ENCODE measurements around the gene GRID1.
"Not testable (repeated sequence)": the region's sequence is repeated elsewhere in the genome, so short reads cannot be mapped to it uniquely, and the experiment has no call there.

GRID1 gene

GRCh38 chr10:86244297-86245014, 122.1 kb downstream of the GRID1 start:
- Mint-ChIP-seq H3K4me3 (no peak overlapping the region), H3K9me3 (no peaks in the 10 kb centered on the region), H3K36me3 (ENCODE audit: low read depth) (no peaks in the 10 kb centered on the region), H3K27me3 (ENCODE audit: low read depth) (no peaks in the 10 kb centered on the region), H3K4me1 (ENCODE audit: low read depth) (no peaks in the 10 kb centered on the region), H3K27ac (no peak overlapping the region)

GRCh38 chr10:86243651-86244155, 122.9 kb downstream of the GRID1 start:
- no peaks in the 10 kb centered on the region for H3K9me3 Mint-ChIP-seq
- H3K4me3 Mint-ChIP-seq, result no peak overlapping the region
- no peak overlapping the region for H3K27ac Mint-ChIP-seq
- H3K36me3 Mint-ChIP-seq (ENCODE audit: low read depth), result no peaks in the 10 kb centered on the region
- H3K4me1 Mint-ChIP-seq (ENCODE audit: low read depth), result no peaks in the 10 kb centered on the region
- H3K27me3 Mint-ChIP-seq (ENCODE audit: low read depth), result no peaks in the 10 kb centered on the region

GRCh38 chr10:86242761-86243160, 123.8 kb downstream of the GRID1 start:
- H3K9me3 Mint-ChIP-seq, result no peaks in the 10 kb centered on the region
- H3K36me3 Mint-ChIP-seq (ENCODE audit: low read depth), result no peaks in the 10 kb centered on the region
- H3K27me3 Mint-ChIP-seq (ENCODE audit: low read depth), result no peaks in the 10 kb centered on the region
- no peak overlapping the region for H3K4me3 Mint-ChIP-seq
- no peak overlapping the region for H3K27ac Mint-ChIP-seq
- no peaks in the 10 kb centered on the region for H3K4me1 Mint-ChIP-seq (ENCODE audit: low read depth)

GRCh38 chr10:86238089-86238488, 128.5 kb downstream of the GRID1 start:
- not testable (repeated sequence) for H3K27me3 Mint-ChIP-seq (ENCODE audit: low read depth); H3K36me3 Mint-ChIP-seq (ENCODE audit: low read depth); H3K9me3 Mint-ChIP-seq; H3K4me3 Mint-ChIP-seq; H3K4me1 Mint-ChIP-seq (ENCODE audit: low read depth); H3K27ac Mint-ChIP-seq

- Mint-ChIP-seq H3K27ac (no peak overlapping the region), H3K4me3 (no peak overlapping the region), H3K36me3 (ENCODE audit: low read depth) (no peaks in the 10 kb centered on the region), H3K4me1 (ENCODE audit: low read depth) (no peaks in the 10 kb centered on the region), H3K27me3 (ENCODE audit: low read depth) (no peaks in the 10 kb centered on the region), H3K9me3 (no peaks in the 10 kb centered on the region)
Measured at GRCh38 chr10:86234541-86235270, 131.9 kb downstream of the GRID1 start.

- Mint-ChIP-seq H3K4me1 (ENCODE audit: low read depth) (no peaks in the 10 kb centered on the region), H3K27me3 (ENCODE audit: low read depth) (no peaks in the 10 kb centered on the region), H3K36me3 (ENCODE audit: low read depth) (no peaks in the 10 kb centered on the region), H3K27ac (no peak overlapping the region), H3K4me3 (no peak overlapping the region), H3K9me3 (no peaks in the 10 kb centered on the region)
Measured at GRCh38 chr10:86234107-86234506, 132.5 kb downstream of the GRID1 start.

GRCh38 chr10:86233131-86233530, 133.5 kb downstream of the GRID1 start:
- Mint-ChIP-seq H3K4me3 (no peak overlapping the region), H3K4me1 (ENCODE audit: low read depth) (no peaks in the 10 kb centered on the region), H3K27me3 (ENCODE audit: low read depth) (no peaks in the 10 kb centered on the region)

GRCh38 chr10:86232644-86233043, 134.0 kb downstream of the GRID1 start:
- no peaks in the 10 kb centered on the region for H3K4me1 Mint-ChIP-seq (ENCODE audit: low read depth)
- H3K36me3 Mint-ChIP-seq (ENCODE audit: low read depth), result no peaks in the 10 kb centered on the region
- H3K4me3 Mint-ChIP-seq, result no peak overlapping the region
- H3K27me3 Mint-ChIP-seq (ENCODE audit: low read depth), result no peaks in the 10 kb centered on the region
- no peak overlapping the region for H3K27ac Mint-ChIP-seq
- H3K9me3 Mint-ChIP-seq, result no peaks in the 10 kb centered on the region

More at GRCh38 chr10:86233131-86233530, 133.5 kb downstream of the GRID1 start:
- Mint-ChIP-seq H3K36me3 (ENCODE audit: low read depth) (no peaks in the 10 kb centered on the region), H3K27ac (no peak overlapping the region), H3K9me3 (no peaks in the 10 kb centered on the region)

- Mint-ChIP-seq H3K27me3 (ENCODE audit: low read depth) (no peaks in the 10 kb centered on the region), H3K9me3 (no peaks in the 10 kb centered on the region), H3K27ac (no peak overlapping the region), H3K36me3 (ENCODE audit: low read depth) (no peaks in the 10 kb centered on the region), H3K4me3 (no peak overlapping the region), H3K4me1 (ENCODE audit: low read depth) (no peaks in the 10 kb centered on the region)
Measured at GRCh38 chr10:86231796-86232560, 134.6 kb downstream of the GRID1 start.

GRCh38 chr10:86230557-86231180, 135.9 kb downstream of the GRID1 start:
- Mint-ChIP-seq H3K36me3 (ENCODE audit: low read depth) (no peaks in the 10 kb centered on the region), H3K4me3 (no peak overlapping the region), H3K27ac (no peak overlapping the region), H3K4me1 (ENCODE audit: low read depth) (no peaks in the 10 kb centered on the region), H3K27me3 (ENCODE audit: low read depth) (no peaks in the 10 kb centered on the region), H3K9me3 (no peaks in the 10 kb centered on the region)

GRCh38 chr10:86229811-86230556, 136.6 kb downstream of the GRID1 start:
- H3K27me3 Mint-ChIP-seq (ENCODE audit: low read depth), result no peaks in the 10 kb centered on the region
- no peak overlapping the region for H3K27ac Mint-ChIP-seq
- no peak overlapping the region for H3K4me3 Mint-ChIP-seq
- H3K36me3 Mint-ChIP-seq (ENCODE audit: low read depth), result no peaks in the 10 kb centered on the region
- no peaks in the 10 kb centered on the region for H3K9me3 Mint-ChIP-seq
- no peaks in the 10 kb centered on the region for H3K4me1 Mint-ChIP-seq (ENCODE audit: low read depth)

- Mint-ChIP-seq H3K4me1 (ENCODE audit: low read depth) (no peaks in the 10 kb centered on the region), H3K4me3 (no peak overlapping the region), H3K27me3 (ENCODE audit: low read depth) (no peaks in the 10 kb centered on the region), H3K36me3 (ENCODE audit: low read depth) (no peaks in the 10 kb centered on the region), H3K9me3 (no peaks in the 10 kb centered on the region), H3K27ac (no peak overlapping the region)
Measured at GRCh38 chr10:86229376-86229775, 137.2 kb downstream of the GRID1 start.

- no peaks in the 10 kb centered on the region for H3K4me1 Mint-ChIP-seq (ENCODE audit: low read depth)
Measured at GRCh38 chr10:86227501-86228258, 138.9 kb downstream of the GRID1 start.

More at GRCh38 chr10:86227501-86228258, 138.9 kb downstream of the GRID1 start:
- H3K9me3 Mint-ChIP-seq, result no peaks in the 10 kb centered on the region
- H3K4me3 Mint-ChIP-seq, result no peak overlapping the region
- H3K27me3 Mint-ChIP-seq (ENCODE audit: low read depth), result no peaks in the 10 kb centered on the region
- H3K27ac Mint-ChIP-seq, result no peak overlapping the region
- H3K36me3 Mint-ChIP-seq (ENCODE audit: low read depth), result no peaks in the 10 kb centered on the region
